Chondrocyte (in vitro differentiated cells): Measurements from ENCODE around the gene CACNG8. TPM values are rescaled to one million over a fixed set of nuclear protein-coding genes. Genes with fewer than 3 reads are reported as not detected.

Source experiments
- DNase-seq: peaks from one replicate; pipeline ENCODE4 v3.0.0; 2021; ENCODE audit warnings: mixed read lengths, low spot score
- H3K27ac Mint-ChIP-seq: one replicate; pipeline ENCODE4 v1.8.0; 2021; ENCODE audit warnings: mild to moderate bottlenecking, moderate library complexity, mixed read lengths; ENCODE audit not compliant: unreplicated experiment
- H3K27me3 Mint-ChIP-seq: 2 replicates; pipeline ENCODE4 v1.8.0; 2021; ENCODE audit warnings: low read depth, mixed read lengths
- H3K36me3 Mint-ChIP-seq: 2 replicates; pipeline ENCODE4 v1.8.0; 2021; ENCODE audit warnings: low read depth, mixed read lengths
- H3K4me1 Mint-ChIP-seq: 2 replicates; pipeline ENCODE4 v1.8.0; 2021; ENCODE audit warnings: low read depth, mild to moderate bottlenecking, mixed read lengths
- H3K4me3 Mint-ChIP-seq: one replicate; pipeline ENCODE4 v1.8.0; 2021; ENCODE audit warnings: mild to moderate bottlenecking, moderate library complexity, mixed read lengths; ENCODE audit not compliant: unreplicated experiment
- H3K9me3 Mint-ChIP-seq: 2 replicates; pipeline ENCODE4 v1.8.0; 2021; ENCODE audit warnings: low read depth, mixed read lengths
- CTCF ChIP-seq: fragments of 200-600 bp; sonication (generic); IDR thresholded peaks from 2 replicates; pipeline ENCODE4 v1.5.0; 2021; ENCODE audit warnings: antibody characterized with exemption, mild to moderate bottlenecking, moderate library complexity
- total RNA-seq: library from RNA; stranded (reverse); gene quantifications from 3 replicates; pipeline ENCODE4 v1.2.1, GENCODE V29; 2021

The CACNG8 gene
- total RNA-seq, 1 donor from 2014 or later, result 0.05 TPM

GRCh38 chr19:53957448-53958167 is 5.1 kb upstream of the CACNG8 start:
- Mint-ChIP-seq H3K27me3 (peaks cover 50% of the 10 kb centered on the region), H3K4me3 (no peak overlapping the region), H3K36me3 (peaks cover 2% of the 10 kb centered on the region), H3K27ac (no peak overlapping the region), H3K9me3 (peaks cover 4% of the 10 kb centered on the region), H3K4me1 (no peaks in the 10 kb centered on the region)
- DNase-seq, result no peak
- TF ChIP-seq CTCF, result no peak

- peaks cover 51% of the 10 kb centered on the region for H3K27me3 Mint-ChIP-seq
These were observed 4.6 kb upstream of the CACNG8 start for GRCh38 chr19:53958168-53958571.

GRCh38 chr19:53958823-53959757 is 3.6 kb upstream of the CACNG8 start:
- H3K27me3 Mint-ChIP-seq, result peaks cover 58% of the 10 kb centered on the region
- H3K9me3 Mint-ChIP-seq, result peaks cover 4% of the 10 kb centered on the region
- H3K4me1 Mint-ChIP-seq, result no peaks in the 10 kb centered on the region

More at GRCh38 chr19:53958168-53958571, 4.6 kb upstream of the CACNG8 start:
- Mint-ChIP-seq H3K4me1 (no peaks in the 10 kb centered on the region), H3K36me3 (peaks cover 2% of the 10 kb centered on the region), H3K4me3 (no peak overlapping the region), H3K9me3 (peaks cover 4% of the 10 kb centered on the region), H3K27ac (no peak overlapping the region)
- TF ChIP-seq CTCF, result no peak
- DNase-seq, result no peak

GRCh38 chr19:53960187-53960586 is 2.5 kb upstream of the CACNG8 start:
- Mint-ChIP-seq H3K27ac (no peak overlapping the region), H3K4me3 (no peak overlapping the region), H3K27me3 (peaks cover 66% of the 10 kb centered on the region), H3K4me1 (no peaks in the 10 kb centered on the region), H3K9me3 (peaks cover under 1% of the 10 kb centered on the region), H3K36me3 (peaks cover 7% of the 10 kb centered on the region)
- TF ChIP-seq CTCF, result no peak
- DNase-seq, result no peak

More at GRCh38 chr19:53958823-53959757, 3.6 kb upstream of the CACNG8 start:
- TF ChIP-seq CTCF, result no peak
- Mint-ChIP-seq H3K36me3 (peaks cover 2% of the 10 kb centered on the region), H3K4me3 (no peak overlapping the region), H3K27ac (no peak overlapping the region)
- no peak for DNase-seq

GRCh38 chr19:53960886-53961285 is 1.9 kb upstream of the CACNG8 start:
- Mint-ChIP-seq H3K9me3 (no peaks in the 10 kb centered on the region), H3K4me3 (no peak overlapping the region), H3K27ac (no peak overlapping the region), H3K4me1 (no peaks in the 10 kb centered on the region), H3K36me3 (peaks cover 7% of the 10 kb centered on the region), H3K27me3 (peaks cover 68% of the 10 kb centered on the region)
- DNase-seq, result no peak
- no peak for TF ChIP-seq CTCF
